Aorta (tissue), 5 donors: Measurements from ENCODE around the gene GALNT18. TPM values are rescaled to one million over a fixed set of nuclear protein-coding genes. Genes with fewer than 3 reads are reported as not detected.
A peak's percentile ranks its signal among the peaks of the same experiment; 100 is the strongest.

Experiments used
- ATAC-seq: fragments of 200-7000 bp; cut with Tn5 transposase; one replicate; pipeline ENCODE4 v1.9.1; 2022; ENCODE audit warnings: moderate library complexity; ENCODE audit not compliant: low FRiP score
- DNase-seq, 2 donors: peaks; one replicate each; pipeline ENCODE4 v3.0.0-alpha.2; 2020
- H3K27ac ChIP-seq, 2 donors: one replicate each; pipeline ENCODE4 v1.5.1; 2013; ENCODE audit warnings: low read length in 2 of 2, mild to moderate bottlenecking in 2 of 2, moderate library complexity in 2 of 2, control low read depth in 1 of 2, inconsistent platforms in 1 of 2, low read depth in 1 of 2
- H3K27me3 ChIP-seq, 2 donors: one replicate each; pipeline ENCODE4 v1.6.1; 2013; ENCODE audit warnings: control low read depth in 1 of 2, low read length in 1 of 2, mild to moderate bottlenecking in 1 of 2, moderate library complexity in 1 of 2; ENCODE audit not compliant: insufficient read depth in 2 of 2, control insufficient read depth in 1 of 2
- H3K36me3 ChIP-seq, 2 donors: one replicate each; pipeline ENCODE4 v1.6.1; 2013; ENCODE audit warnings: control low read depth in 1 of 2, low read length in 1 of 2, mild to moderate bottlenecking in 1 of 2; ENCODE audit not compliant: insufficient read depth in 2 of 2, control insufficient read depth in 1 of 2
- H3K4me1 ChIP-seq, 2 donors: one replicate each; pipeline ENCODE4 v1.6.1; 2013; ENCODE audit warnings: low read length in 2 of 2, control low read depth in 1 of 2, mild to moderate bottlenecking in 1 of 2, moderate library complexity in 1 of 2; ENCODE audit not compliant: insufficient read depth in 2 of 2, control insufficient read depth in 1 of 2
- H3K4me3 ChIP-seq, 2 donors: one replicate each; pipeline ENCODE4 v1.5.1; 2013; ENCODE audit warnings: low read length in 2 of 2, control low read depth in 1 of 2, mild to moderate bottlenecking in 1 of 2
- H3K9me3 ChIP-seq: one replicate; pipeline ENCODE4 v1.6.1; 2013; ENCODE audit warnings: mild to moderate bottlenecking, low read length; ENCODE audit not compliant: control insufficient read depth
- WGBS, 2 donors: extraction: QIAGEN DNeasy Blood & Tissue Kit; methylation state at CpG; one replicate each; pipeline ENCODE4 v1.1.7; 2013; 5-methylcytosine and 5-hydroxymethylcytosine counted together
- intact Hi-C, 2 donors: fragments of 100-400 bp; cut with DNase I; formaldehyde crosslinking; loops; one replicate each; pipeline versions ENCODE4 v1.14.2 to v1.15.0; 2022
- polyA plus RNA-seq, 2 donors: library from polyadenylated mRNA; stranded (reverse); fragments of 200-250 nt; gene quantifications; one replicate each; pipeline ENCODE4 v1.2.3, GENCODE V29; 2013
- total RNA-seq, 2 donors: library from RNA; stranded (reverse); fragmentation: NEBNext Ultra II Directional; extraction: Animal tissue kit (Norgen Biotek cat#: 25700); gene quantifications; one replicate each; pipeline ENCODE4 v1.2.1, GENCODE V29; 2021
- donor health status: healthy with polysubstance abuse.
- donor health status: Bipolar disorder and iron deficiency.
- donor health status: DM: no; HTN: no; CAD: no.
- donor health status: DM: no; HTN: no; CAD: no.
- donor health status: DM: yes; HTN: yes; CAD: no.

GALNT18 gene
- total and polyA plus RNA-seq, 4 donors, result 5.3 to 60.6 (median 21.4) TPM

GRCh38 chr11:11662578-11662977 is 40.8 kb upstream of the GALNT18 start:
- no peaks in the 10 kb centered on the region for H3K36me3 ChIP-seq
- no peaks in the 10 kb centered on the region for H3K27me3 ChIP-seq
- 95 to 99% methylated on average over 2 of the region's 2 CpGs for WGBS, 2 donors
- ATAC-seq (no peak), DNase-seq (no peak)
- no peak overlapping the region for H3K27ac ChIP-seq
- no peak overlapping the region for H3K4me3 ChIP-seq
- peaks cover 2% of the 10 kb centered on the region for H3K9me3 ChIP-seq
- intact Hi-C loops, result no loop called here
- H3K4me1 ChIP-seq, result no peaks in the 10 kb centered on the region

- H3K36me3 ChIP-seq, result no peaks in the 10 kb centered on the region
- 91 to 93% methylated on average over 9 of the region's 9 CpGs for WGBS, 2 donors
- no peaks in the 10 kb centered on the region for H3K4me1 ChIP-seq
- DNase-seq (no peak), ATAC-seq (no peak)
- H3K27ac ChIP-seq, result no peak overlapping the region
- H3K27me3 ChIP-seq, result no peaks in the 10 kb centered on the region
- intact Hi-C loops, result no loop called here
- no peak overlapping the region for H3K4me3 ChIP-seq
- H3K9me3 ChIP-seq, result no peaks in the 10 kb centered on the region
Observed at GRCh38 chr11:11661326-11662040, 39.7 kb upstream of the GALNT18 start.

- ATAC-seq (no peak), DNase-seq (no peak)
- H3K27ac ChIP-seq, result no peak overlapping the region
- intact Hi-C loops, result no loop called here
- WGBS, 2 donors, result 61 to 71% methylated on average over 3 of the region's 3 CpGs
- no peaks in the 10 kb centered on the region for H3K4me1 ChIP-seq
- no peaks in the 10 kb centered on the region for H3K9me3 ChIP-seq
- H3K36me3 ChIP-seq, result no peaks in the 10 kb centered on the region
- H3K4me3 ChIP-seq, result no peak overlapping the region
- H3K27me3 ChIP-seq, result no peaks in the 10 kb centered on the region
Observed at GRCh38 chr11:11660363-11660740, 38.5 kb upstream of the GALNT18 start.

GRCh38 chr11:11659567-11660362 is 38.0 kb upstream of the GALNT18 start:
- intact Hi-C loops, result no loop called here
- Histone ChIP-seq H3K27ac (no peak overlapping the region), H3K4me3 (no peak overlapping the region), H3K27me3 (no peaks in the 10 kb centered on the region), H3K36me3 (no peaks in the 10 kb centered on the region), H3K4me1 (no peaks in the 10 kb centered on the region), H3K9me3 (no peaks in the 10 kb centered on the region)
- no peak for ATAC-seq
- WGBS, 2 donors, result 90 to 92% methylated on average over 3 of the region's 3 CpGs
- DNase-seq, result no peak

- no peak for DNase-seq
- Histone ChIP-seq H3K27ac (no peak overlapping the region), H3K4me1 (no peaks in the 10 kb centered on the region), H3K4me3 (no peak overlapping the region), H3K9me3 (no peaks in the 10 kb centered on the region), H3K36me3 (no peaks in the 10 kb centered on the region), H3K27me3 (no peaks in the 10 kb centered on the region)
- ATAC-seq, result no peak
- 84 to 89% methylated on average over 6 of the region's 6 CpGs for WGBS, 2 donors
- intact Hi-C loops, result no loop called here
Observed at GRCh38 chr11:11657218-11657955, 35.6 kb upstream of the GALNT18 start.

GRCh38 chr11:11641581-11641980 is 19.8 kb upstream of the GALNT18 start:
- ATAC-seq (peak; percentile 15), DNase-seq (no peak)
- WGBS, 2 donors, result 3 to 7% methylated on average over 1 of the region's 1 CpG
- Histone ChIP-seq H3K36me3 (no peaks in the 10 kb centered on the region), H3K4me3 (no peak overlapping the region), H3K4me1 (no peaks in the 10 kb centered on the region), H3K27me3 (no peaks in the 10 kb centered on the region), H3K27ac (no peak overlapping the region), H3K9me3 (no peaks in the 10 kb centered on the region)
- intact Hi-C loops, result no loop called here

- no peaks in the 10 kb centered on the region for H3K36me3 ChIP-seq
- H3K9me3 ChIP-seq, result no peaks in the 10 kb centered on the region
- H3K4me1 ChIP-seq, result no peaks in the 10 kb centered on the region
- ATAC-seq (no peak), DNase-seq (no peak)
- H3K4me3 ChIP-seq, result no peak overlapping the region
- intact Hi-C loops, result no loop called here
- WGBS, 2 donors, result 37 to 74% methylated on average over 5 of the region's 5 CpGs
- no peak overlapping the region for H3K27ac ChIP-seq
- H3K27me3 ChIP-seq, result no peaks in the 10 kb centered on the region
Observed at GRCh38 chr11:11640996-11641395, 19.2 kb upstream of the GALNT18 start.

- H3K9me3 ChIP-seq, result no peaks in the 10 kb centered on the region
- 96 to 97% methylated on average over 1 of the region's 1 CpG for WGBS, 2 donors
- no peaks in the 10 kb centered on the region for H3K4me1 ChIP-seq
- intact Hi-C loops, result no loop called here
- DNase-seq (no peak), ATAC-seq (no peak)
- no peak overlapping the region for H3K27ac ChIP-seq
- no peaks in the 10 kb centered on the region for H3K36me3 ChIP-seq
- H3K27me3 ChIP-seq, result no peaks in the 10 kb centered on the region
- H3K4me3 ChIP-seq, result no peak overlapping the region
Observed at GRCh38 chr11:11640152-11640551, 18.3 kb upstream of the GALNT18 start.
